Sigmoid colon (tissue), 7 donors: ENCODE results near the gene FOXD1. TPM values are rescaled to one million over a fixed set of nuclear protein-coding genes. Genes with fewer than 3 reads are reported as not detected.
"Not testable (repeated sequence)": the region's sequence is repeated elsewhere in the genome, so short reads cannot be mapped to it uniquely, and the experiment has no call there.

Experiments used
- DNase-seq: peaks from one replicate; pipeline ENCODE4 v3.0.0-alpha.2; 2019
- H3K27ac ChIP-seq, 4 donors: fragments of 200-600 bp; sonication (generic); one replicate each; pipeline ENCODE4 v1.5.1; 2016 to 2019; ENCODE audit warnings: mild to moderate bottlenecking in 1 of 4
- H3K27me3 ChIP-seq, 3 donors: fragments of 200-600 bp; sonication (generic); one replicate each; pipeline ENCODE4 v1.5.1; 2019; ENCODE audit warnings: mild to moderate bottlenecking in 1 of 3
- H3K36me3 ChIP-seq, 4 donors: fragments of 200-600 bp; sonication (generic); one replicate each; pipeline ENCODE4 v1.5.1; 2016 to 2019
- H3K4me1 ChIP-seq, 4 donors: fragments of 200-600 bp; sonication (generic); one replicate each; pipeline ENCODE4 v1.5.1; 2017 to 2019
- H3K4me3 ChIP-seq, 4 donors: fragments of 200-600 bp; sonication (generic); one replicate each; pipeline ENCODE4 v1.5.1; 2017 to 2019; ENCODE audit warnings: mild to moderate bottlenecking in 2 of 4, moderate library complexity in 1 of 4
- H3K9me3 ChIP-seq, 4 donors: fragments of 200-600 bp in 3 of 4; sonication (generic) in 3 of 4; one replicate each; pipeline versions ENCODE4 v1.5.1 to v1.6.1; 2013 to 2019
- CTCF ChIP-seq, 4 experiments: fragments of 450-650 bp in 3 of 4; fragments of 200-600 bp in 1 of 4; IDR thresholded peaks; one replicate each; pipeline ENCODE4 v1.5.1; 2016 to 2019; ENCODE audit warnings: antibody characterized with exemption in 4 of 4, mild to moderate bottlenecking in 3 of 4, moderate library complexity in 2 of 4
- EP300 ChIP-seq, 4 donors: sonication (generic); formaldehyde crosslinking; IDR thresholded peaks; one replicate each; pipeline ENCODE4 v1.6.1; 2017; ENCODE audit warnings: antibody characterized with exemption in 4 of 4
- POLR2A ChIP-seq, 2 donors: fragments of 450-650 bp; IDR thresholded peaks; one replicate each; pipeline ENCODE4 v1.6.1; 2016; ENCODE audit warnings: antibody characterized with exemption in 2 of 2, mild to moderate bottlenecking in 2 of 2, moderate library complexity in 2 of 2
- POLR2AphosphoS5 ChIP-seq, 4 donors: sonication (generic); formaldehyde crosslinking; IDR thresholded peaks; one replicate each; pipeline ENCODE4 v1.6.1; 2017; ENCODE audit warnings: antibody characterized with exemption in 4 of 4
- WGBS, 2 donors: extraction: QIAGEN DNeasy Blood & Tissue Kit; methylation state at CpG; one replicate each; pipeline ENCODE4 v1.1.7; 2013; 5-methylcytosine and 5-hydroxymethylcytosine counted together
- intact Hi-C: fragments of 100-400 bp; cut with DNase I; formaldehyde crosslinking; loops from one replicate; pipeline ENCODE4 v1.15.1; 2023
- polyA plus RNA-seq, 3 donors: library from polyadenylated mRNA; stranded (reverse); fragments of 200-250 nt; gene quantifications; one replicate each; pipeline ENCODE4 v1.2.3, GENCODE V29; 2013
- total RNA-seq, 4 donors: library from RNA; depleted of rRNA; stranded (reverse); fragments of >200 nt; gene quantifications; one replicate each; pipeline ENCODE4 v1.1.0, GENCODE V29; 2016
- donor health status: healthy with polysubstance abuse.
- donor health status: Bipolar disorder and iron deficiency.
- donor health status: healthy.

The FOXD1 gene
- total and polyA plus RNA-seq, 7 donors, result 0.09 to 0.49 (median 0.36) TPM; not detected in 4

GRCh38 chr5:73415171-73415570, 33.4 kb downstream of the FOXD1 start:
- WGBS, 2 donors, result 67 to 84% methylated on average over 2 of the region's 2 CpGs

DNA sequence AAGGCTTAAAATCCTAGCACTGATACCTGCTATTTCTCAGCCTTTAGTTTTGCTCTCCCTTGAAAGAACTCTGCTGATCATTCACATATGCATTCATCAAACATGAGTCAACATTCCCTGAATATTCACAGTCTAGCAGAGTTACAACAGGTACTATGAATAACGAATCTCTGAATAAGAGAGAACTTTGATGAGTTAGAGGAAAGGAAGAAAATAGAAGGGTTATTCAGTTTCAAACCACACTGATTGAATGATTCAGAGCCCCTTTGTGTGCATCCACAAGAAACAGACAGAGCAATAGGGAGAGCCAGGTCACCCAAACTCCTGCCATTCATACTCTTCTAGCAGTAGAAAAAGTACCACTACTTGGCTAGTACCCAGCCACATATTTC, 36.0 kb downstream of the FOXD1 start:
- Histone ChIP-seq H3K4me3 (no peak overlapping the region), H3K27ac (no peak overlapping the region), H3K36me3 (no peaks in the 10 kb centered on the region), H3K27me3 (peaks cover 0 to 41% (median 5%) of the 10 kb centered on the region in 3 donors), H3K9me3 (no peaks in the 10 kb centered on the region), H3K4me1 (peaks cover 0 to 5% (median 0%) of the 10 kb centered on the region in 4 donors)
- DNase-seq, result no peak
- intact Hi-C loops, result no loop called here
- WGBS, 2 donors, result 80 to 90% methylated on average over 1 of the region's 1 CpG
- TF ChIP-seq CTCF (IDR thresholded peaks at IDR 0.05) (no peak), POLR2A (IDR thresholded peaks at IDR 0.05) (no peak), POLR2AphosphoS5 (IDR thresholded peaks at IDR 0.05) (no peak), EP300 (IDR thresholded peaks at IDR 0.05) (no peak)

More at GRCh38 chr5:73415171-73415570, 33.4 kb downstream of the FOXD1 start:
- peaks cover 12 to 67% (median 25%) of the 10 kb centered on the region in 3 donors for H3K27me3 ChIP-seq
- no peak overlapping the region for H3K27ac ChIP-seq
- DNase-seq, result no peak
- TF ChIP-seq POLR2A (IDR thresholded peaks at IDR 0.05) (no peak), POLR2AphosphoS5 (IDR thresholded peaks at IDR 0.05) (no peak), EP300 (IDR thresholded peaks at IDR 0.05) (no peak), CTCF (IDR thresholded peaks at IDR 0.05) (no peak)
- H3K4me1 ChIP-seq, result peaks cover 0 to 16% (median 11%) of the 10 kb centered on the region in 4 donors
- intact Hi-C loops, result no loop called here
- no peak overlapping the region for H3K4me3 ChIP-seq
- no peaks in the 10 kb centered on the region for H3K9me3 ChIP-seq
- no peaks in the 10 kb centered on the region for H3K36me3 ChIP-seq

GRCh38 chr5:73411936-73412596, 36.5 kb downstream of the FOXD1 start:
- TF ChIP-seq POLR2AphosphoS5 (IDR thresholded peaks at IDR 0.05) (no peak), CTCF (IDR thresholded peaks at IDR 0.05) (no peak), EP300 (IDR thresholded peaks at IDR 0.05) (no peak), POLR2A (IDR thresholded peaks at IDR 0.05) (no peak)
- WGBS, 2 donors, result 55 to 78% methylated on average over 5 of the region's 5 CpGs
- intact Hi-C loops, result no loop called here

DNA sequence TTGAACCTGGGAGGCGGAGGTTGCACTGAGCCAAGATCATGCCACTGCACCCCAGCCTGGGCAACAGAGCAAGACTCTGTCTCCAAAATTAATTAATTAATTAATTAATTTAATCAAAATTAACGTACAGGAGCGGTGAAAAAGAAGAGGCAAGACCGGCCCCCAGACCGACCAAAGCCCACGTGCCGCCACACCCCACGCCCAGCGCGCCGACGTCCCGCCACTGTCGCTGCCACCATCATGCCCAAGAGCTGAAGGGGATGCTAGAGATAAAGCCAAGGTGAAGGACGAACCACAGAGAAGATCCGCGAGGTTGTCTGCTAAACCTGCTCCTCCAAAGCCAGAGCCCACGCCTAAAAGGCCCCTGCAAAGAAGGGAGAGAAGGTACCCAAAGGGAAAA, 38.6 kb downstream of the FOXD1 start:
- H3K27ac ChIP-seq, DNase-seq, intact Hi-C loops, H3K36me3 ChIP-seq, H3K4me3 ChIP-seq, H3K9me3 ChIP-seq, H3K4me1 ChIP-seq: not testable (repeated sequence)
- 85 to 96% methylated on average over 18 of the region's 18 CpGs for WGBS, 2 donors
- peaks cover 0 to 14% (median 0%) of the 10 kb centered on the region in 3 donors for H3K27me3 ChIP-seq

More at GRCh38 chr5:73411936-73412596, 36.5 kb downstream of the FOXD1 start:
- Histone ChIP-seq H3K4me3 (no peak overlapping the region), H3K9me3 (no peaks in the 10 kb centered on the region), H3K27ac (no peak overlapping the region), H3K36me3 (no peaks in the 10 kb centered on the region), H3K27me3 (peaks cover 0 to 35% (median 5%) of the 10 kb centered on the region in 3 donors), H3K4me1 (peaks cover 0 to under 1% (median 0%) of the 10 kb centered on the region in 4 donors)
- DNase-seq, result no peak

DNA sequence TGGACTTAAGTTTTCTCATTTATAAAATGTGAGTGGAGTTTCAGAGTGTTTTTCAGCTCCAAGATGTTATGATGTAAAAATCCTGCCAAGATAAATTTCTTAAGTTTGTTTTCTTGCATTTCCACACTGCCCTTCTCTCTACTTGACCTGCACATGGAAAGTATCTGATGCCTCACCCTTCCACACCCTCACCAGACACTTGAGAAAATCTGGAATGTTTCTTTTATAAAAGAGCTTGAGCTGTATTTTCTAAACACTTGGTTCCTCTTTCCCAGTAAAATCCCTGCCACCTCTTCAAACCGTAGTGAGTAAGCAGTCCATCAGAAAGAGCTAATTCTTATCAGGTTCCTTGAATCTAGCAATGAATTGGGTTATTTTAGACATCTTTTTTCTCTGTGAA, 42.9 kb downstream of the FOXD1 start:
- Histone ChIP-seq H3K27me3 (no peaks in the 10 kb centered on the region), H3K4me1 (no peaks in the 10 kb centered on the region), H3K9me3 (no peaks in the 10 kb centered on the region), H3K27ac (no peak overlapping the region), H3K4me3 (no peak overlapping the region), H3K36me3 (no peaks in the 10 kb centered on the region)
- TF ChIP-seq POLR2A (IDR thresholded peaks at IDR 0.05) (no peak), POLR2AphosphoS5 (IDR thresholded peaks at IDR 0.05) (no peak), EP300 (IDR thresholded peaks at IDR 0.05) (no peak)
- WGBS, 2 donors, result 24 to 46% methylated on average over 1 of the region's 1 CpG
- intact Hi-C loops, result no loop called here
- DNase-seq, result no peak

DNA sequence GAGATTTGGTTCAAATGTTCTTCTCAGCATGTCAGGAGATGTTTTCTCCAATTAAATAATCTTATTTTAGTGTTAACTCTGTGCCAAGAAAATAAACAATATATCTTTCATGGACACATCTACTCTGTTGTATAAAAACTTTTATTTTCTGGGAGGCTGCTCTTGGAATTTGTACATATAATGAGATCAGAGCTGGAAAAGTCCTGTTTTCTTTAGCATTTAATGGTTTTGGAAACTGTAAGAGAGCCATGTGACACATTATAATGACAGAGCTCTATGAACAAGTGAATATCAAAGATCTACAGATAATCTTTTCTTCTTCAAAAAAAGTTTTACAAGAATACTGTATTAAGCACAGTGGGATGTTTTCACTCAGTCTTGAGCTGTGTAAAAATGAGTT, 48.8 kb downstream of the FOXD1 start:
- DNase-seq, result no peak
- H3K27ac ChIP-seq, result no peak overlapping the region
- no peak overlapping the region for H3K4me3 ChIP-seq
- H3K36me3 ChIP-seq, result no peaks in the 10 kb centered on the region
- H3K4me1 ChIP-seq, result no peaks in the 10 kb centered on the region
- intact Hi-C loops, result no loop called here
- no peaks in the 10 kb centered on the region for H3K9me3 ChIP-seq
- no peaks in the 10 kb centered on the region for H3K27me3 ChIP-seq
- TF ChIP-seq POLR2AphosphoS5 (IDR thresholded peaks at IDR 0.05), result no peak
- no peak for TF ChIP-seq POLR2A (IDR thresholded peaks at IDR 0.05)
- TF ChIP-seq EP300 (IDR thresholded peaks at IDR 0.05), result no peak
- TF ChIP-seq CTCF (IDR thresholded peaks at IDR 0.05), result no peak
